ENCODE results near the gene APOL2. TPM values are rescaled to one million over a fixed set of nuclear protein-coding genes. Genes with fewer than 3 reads are reported as not detected.

The APOL2 gene
- total and polyA plus RNA-seq, 10 of the 15 experiments (the other 5 are each of a cell fraction or from before 2014, with no cell fraction given): 4.4 to 39.9 (median 25.0) TPM

GRCh38 chr22:36197514-36198146 lies 41.7 kb downstream of the APOL2 start:
- BruUV-seq (replicated peaks): no TSS peak
- ChIA-PET POLR2A (interaction anchor here (0.7 kb wide), 1 partner anchor 20 kb away, joined by 4 read pairs; no protein-coding TSS in a partner anchor), RAD21 (ENCODE audit: unreplicated experiment) (interaction anchor here (0.7 to 1.6 kb wide), 5 partner anchors 24 to 80 kb away, joined by 3 to 8 read pairs (median 3); partner anchors contain the start of gene APOL2), CTCF (interaction anchor here (0.8 to 6.7 kb wide), 9 partner anchors 10 to 103 kb away, joined by 3 to 94 read pairs (median 10); partner anchors contain the start of gene APOL2), SMC1A (ENCODE audit: uncharacterized antibody, unreplicated experiment) (interaction anchor here (0.5 to 6.4 kb wide), 13 partner anchors 9 to 261 kb away, joined by 3 to 36 read pairs (median 3); partner anchors contain the start of genes APOL1 and APOL2)
- TF ChIP-seq MTA2 (IDR thresholded peaks at IDR 0.05; ENCODE audit: low read depth) (no peak), SPI1 (IDR thresholded peaks at IDR 0.05; ENCODE audit: borderline replicate concordance, insufficient read depth, low read depth, low read length) (peak; percentile 51; the same call in 1 of the 2 replicates), TCF12 (IDR thresholded peaks at IDR 0.05; ENCODE audit: low read depth, low read length) (peak; percentile 55; the same call in 1 of the 2 replicates), BMI1 (IDR thresholded peaks at IDR 0.05; ENCODE audit: borderline replicate concordance) (no peak), CREM (IDR thresholded peaks at IDR 0.05; ENCODE audit: low read depth) (no peak), RELB (IDR thresholded peaks at IDR 0.05; ENCODE audit: low read depth) (no peak), E2F8 (IDR thresholded peaks at IDR 0.05; ENCODE audit: low read depth, partially characterized antibody) (no peak), E2F4 (IDR thresholded peaks at IDR 0.05; ENCODE audit: low read depth, low read length) (no peak), JUND (IDR thresholded peaks at IDR 0.05; ENCODE audit: low read depth, low read length) (no peak), CHD2 (IDR thresholded peaks at IDR 0.05; ENCODE audit: borderline replicate concordance, low read depth, low read length) (no peak), BCL3 (IDR thresholded peaks at IDR 0.05; ENCODE audit: borderline replicate concordance, insufficient read depth, low read depth, low read length, poor library complexity, severe bottlenecking) (no peak), NR2C2 (IDR thresholded peaks at IDR 0.05; ENCODE audit: borderline replicate concordance, control insufficient read depth, insufficient read length, low read depth) (no peak), NR2F1 (conservative IDR thresholded peaks at IDR 0.05) (0 out of 2 replicates have a peak, but pooled peaks have one; percentile 8)
- Histone ChIP-seq H3K4me2 (ENCODE audit: control insufficient read depth, insufficient read depth) (no peak overlapping the region; the same call in 1 of the 2 replicates), H3K4me3 (no peak overlapping the region), H3K36me3 (ENCODE audit: control insufficient read depth in 2 of 2, insufficient read depth in 2 of 2, low read length in 1 of 2) (no peaks in the 10 kb centered on the region), H3K27me3 (replicated peaks in 1 of 2; ENCODE audit: control insufficient read depth in 2 of 2, insufficient read depth in 2 of 2, low read length in 1 of 2) (no peaks in the 10 kb centered on the region), H3K9ac (ENCODE audit: control insufficient read depth, insufficient read depth, low read length) (no peak overlapping the region), H2AFZ (ENCODE audit: control insufficient read depth, low read depth, low read length) (peak overlapping the region; percentile 26; the same call in 1 of the 2 replicates), H3K9me3 (replicated peaks; ENCODE audit: control insufficient read depth, insufficient read depth, low read length) (no peaks in the 10 kb centered on the region), H3K4me1 (ENCODE audit: control insufficient read depth, insufficient read depth, low read length) (peaks cover 12% of the 10 kb centered on the region), H3K27ac (ENCODE audit: control insufficient read depth, insufficient read depth) (no peak overlapping the region), H4K20me1 (ENCODE audit: control insufficient read depth, insufficient read depth) (no peaks in the 10 kb centered on the region), H3K79me2 (ENCODE audit: control insufficient read depth, insufficient read depth, low read length) (no peaks in the 10 kb centered on the region)
- intact Hi-C loops (cut with micrococcal nuclease; ENCODE audit: unreplicated experiment) (loop anchor here (2.0 to 10.0 kb wide), 2 partner anchors 79 to 287 kb away; partner anchors contain the start of gene TXN2), in situ Hi-C loops (cut with MboI) (no loop called here)
- FAIRE-seq (peak; percentile 31), DNase-seq (ENCODE audit: low read depth, low spot score) (no peak), ATAC-seq (peak; percentile 57)
- 23% methylated on average over 8 of the region's 8 CpGs for WGBS (ENCODE audit: insufficient coverage, insufficient replicate concordance, low lambda C conversion rate, missing lambda C conversion rate)
